ENCODE data around the gene CNOT4. TPM values are rescaled to one million over a fixed set of nuclear protein-coding genes. Genes with fewer than 3 reads are reported as not detected.

CNOT4 gene
- total RNA-seq, 2 experiments from 2014 or later, result 24.0 to 29.8 TPM

GRCh38 chr7:135348493-135348892 lies 161.4 kb downstream of the CNOT4 start:
- H3K36me3 Mint-ChIP-seq (ENCODE audit: low read depth), result no peaks in the 10 kb centered on the region
- H3K27ac ChIP-seq (ENCODE audit: low read depth in 1 of 2, low read length in 2 of 2), result no peak overlapping the region
- H3K9me3 Mint-ChIP-seq, result no peaks in the 10 kb centered on the region
- no peak overlapping the region for H3K4me3 ChIP-seq (ENCODE audit: low read length)
- no peak overlapping the region for H3K27ac Mint-ChIP-seq
- no peak for ATAC-seq (ENCODE audit: poor library complexity)
- H3K27me3 Mint-ChIP-seq, result no peaks in the 10 kb centered on the region
- POLR2A ChIA-PET, result no interaction called here
- no peaks in the 10 kb centered on the region for H3K4me1 ChIP-seq (ENCODE audit: insufficient read depth, low read length)
- no peaks in the 10 kb centered on the region for H3K4me1 Mint-ChIP-seq (ENCODE audit: low read depth)
- H3K36me3 ChIP-seq (ENCODE audit: insufficient read depth, low read length), result no peaks in the 10 kb centered on the region
- H3K27me3 ChIP-seq (ENCODE audit: control insufficient read depth in 1 of 2, insufficient read depth in 2 of 2, low read length in 2 of 2), result no peaks in the 10 kb centered on the region
- no peak for DNase-seq
- no peak overlapping the region for H3K4me3 Mint-ChIP-seq
- CTCF ChIA-PET, result no interaction called here
- TF ChIP-seq, protein P1, sequence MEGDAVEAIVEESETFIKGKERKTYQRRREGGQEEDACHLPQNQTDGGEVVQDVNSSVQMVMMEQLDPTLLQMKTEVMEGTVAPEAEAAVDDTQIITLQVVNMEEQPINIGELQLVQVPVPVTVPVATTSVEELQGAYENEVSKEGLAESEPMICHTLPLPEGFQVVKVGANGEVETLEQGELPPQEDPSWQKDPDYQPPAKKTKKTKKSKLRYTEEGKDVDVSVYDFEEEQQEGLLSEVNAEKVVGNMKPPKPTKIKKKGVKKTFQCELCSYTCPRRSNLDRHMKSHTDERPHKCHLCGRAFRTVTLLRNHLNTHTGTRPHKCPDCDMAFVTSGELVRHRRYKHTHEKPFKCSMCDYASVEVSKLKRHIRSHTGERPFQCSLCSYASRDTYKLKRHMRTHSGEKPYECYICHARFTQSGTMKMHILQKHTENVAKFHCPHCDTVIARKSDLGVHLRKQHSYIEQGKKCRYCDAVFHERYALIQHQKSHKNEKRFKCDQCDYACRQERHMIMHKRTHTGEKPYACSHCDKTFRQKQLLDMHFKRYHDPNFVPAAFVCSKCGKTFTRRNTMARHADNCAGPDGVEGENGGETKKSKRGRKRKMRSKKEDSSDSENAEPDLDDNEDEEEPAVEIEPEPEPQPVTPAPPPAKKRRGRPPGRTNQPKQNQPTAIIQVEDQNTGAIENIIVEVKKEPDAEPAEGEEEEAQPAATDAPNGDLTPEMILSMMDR (IDR thresholded peaks at IDR 0.05), result no peak
- intact Hi-C loops (cut with DNase I, micrococcal nuclease), result no loop called here
- no peaks in the 10 kb centered on the region for H3K9me3 ChIP-seq (ENCODE audit: control insufficient read depth in 1 of 2, insufficient read depth in 1 of 2, low read length in 2 of 2)

DNA sequence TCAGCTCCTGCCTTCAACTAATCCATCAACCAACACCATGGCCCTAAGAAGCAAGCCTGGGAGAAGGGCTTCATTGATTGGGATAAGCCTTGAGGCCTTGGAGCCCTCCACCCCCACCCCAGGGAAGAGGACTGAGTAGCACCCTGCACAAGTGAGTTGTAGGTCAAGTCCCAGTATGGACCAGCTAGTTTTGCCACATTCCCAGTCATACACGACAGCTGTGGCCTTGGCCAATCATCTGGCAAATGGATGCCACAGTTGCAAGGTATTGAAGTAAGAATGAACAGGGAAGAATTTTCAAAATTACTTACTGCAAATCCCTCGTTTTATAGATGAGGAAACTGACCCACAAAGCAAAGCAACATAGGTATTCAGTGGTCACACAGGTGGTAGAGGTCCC lies 166.5 kb downstream of the CNOT4 start:
- Mint-ChIP-seq H3K4me3 (no peak overlapping the region), H3K27me3 (no peaks in the 10 kb centered on the region), H3K36me3 (ENCODE audit: low read depth) (no peaks in the 10 kb centered on the region), H3K9me3 (no peaks in the 10 kb centered on the region), H3K27ac (no peak overlapping the region), H3K4me1 (ENCODE audit: low read depth) (no peaks in the 10 kb centered on the region)
- no peaks in the 10 kb centered on the region for H3K4me1 ChIP-seq (ENCODE audit: insufficient read depth, low read length)
- H3K27ac ChIP-seq (ENCODE audit: low read depth in 1 of 2, low read length in 2 of 2), result no peak overlapping the region
- H3K27me3 ChIP-seq (ENCODE audit: control insufficient read depth in 1 of 2, insufficient read depth in 2 of 2, low read length in 2 of 2), result no peaks in the 10 kb centered on the region
- ATAC-seq (ENCODE audit: poor library complexity) (no peak), DNase-seq (no peak)
- ChIA-PET CTCF (no interaction called here), POLR2A (no interaction called here)
- no peak overlapping the region for H3K4me3 ChIP-seq (ENCODE audit: low read length)
- intact Hi-C loops (cut with DNase I, micrococcal nuclease), result no loop called here
- H3K9me3 ChIP-seq (ENCODE audit: control insufficient read depth in 1 of 2, insufficient read depth in 1 of 2, low read length in 2 of 2), result no peaks in the 10 kb centered on the region
- no peaks in the 10 kb centered on the region for H3K36me3 ChIP-seq (ENCODE audit: insufficient read depth, low read length)
- TF ChIP-seq, protein P1 (IDR thresholded peaks at IDR 0.05), result no peak

DNA sequence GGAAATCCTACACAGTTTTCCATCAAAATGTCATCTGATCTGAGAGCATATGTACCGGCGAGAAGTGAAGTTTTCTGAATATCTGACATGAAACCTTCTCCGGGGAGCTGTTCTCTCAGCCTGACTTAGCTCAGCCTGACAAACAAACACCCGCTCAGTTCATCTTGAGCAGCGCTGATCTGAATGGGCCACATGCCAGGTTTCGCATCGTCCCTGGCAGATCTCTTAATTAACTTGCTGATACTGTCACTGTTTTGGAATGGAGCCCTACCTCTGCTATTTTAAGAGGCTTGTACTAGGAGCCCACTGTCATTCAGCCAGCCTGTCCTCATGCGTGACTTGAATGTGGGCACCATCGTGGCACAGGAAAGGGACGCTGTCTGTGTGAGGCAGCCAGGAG lies 167.0 kb downstream of the CNOT4 start:
- no peak for DNase-seq
- intact Hi-C loops (cut with DNase I, micrococcal nuclease), result no loop called here
- H3K4me3 Mint-ChIP-seq, result no peak overlapping the region

More for the DNA sequence above, 167.0 kb downstream of the CNOT4 start:
- Histone ChIP-seq H3K9me3 (ENCODE audit: control insufficient read depth in 1 of 2, insufficient read depth in 1 of 2, low read length in 2 of 2) (no peaks in the 10 kb centered on the region), H3K36me3 (ENCODE audit: insufficient read depth, low read length) (no peaks in the 10 kb centered on the region), H3K27me3 (ENCODE audit: control insufficient read depth in 1 of 2, insufficient read depth in 2 of 2, low read length in 2 of 2) (no peaks in the 10 kb centered on the region), H3K4me3 (ENCODE audit: low read length) (no peak overlapping the region), H3K27ac (ENCODE audit: low read depth in 1 of 2, low read length in 2 of 2) (no peak overlapping the region), H3K4me1 (ENCODE audit: insufficient read depth, low read length) (no peaks in the 10 kb centered on the region)
- H3K27ac Mint-ChIP-seq, result no peak overlapping the region
- ChIA-PET POLR2A (no interaction called here), CTCF (no interaction called here)
- TF ChIP-seq, protein P1 (IDR thresholded peaks at IDR 0.05), result no peak
- no peaks in the 10 kb centered on the region for H3K36me3 Mint-ChIP-seq (ENCODE audit: low read depth)
- H3K9me3 Mint-ChIP-seq, result no peaks in the 10 kb centered on the region
- ATAC-seq (ENCODE audit: poor library complexity), result no peak
- H3K4me1 Mint-ChIP-seq (ENCODE audit: low read depth), result no peaks in the 10 kb centered on the region
- no peaks in the 10 kb centered on the region for H3K27me3 Mint-ChIP-seq

Data from CD4-positive, alpha-beta T cell (primary cell).